ENCODE data around the gene CYGB.

DNA sequence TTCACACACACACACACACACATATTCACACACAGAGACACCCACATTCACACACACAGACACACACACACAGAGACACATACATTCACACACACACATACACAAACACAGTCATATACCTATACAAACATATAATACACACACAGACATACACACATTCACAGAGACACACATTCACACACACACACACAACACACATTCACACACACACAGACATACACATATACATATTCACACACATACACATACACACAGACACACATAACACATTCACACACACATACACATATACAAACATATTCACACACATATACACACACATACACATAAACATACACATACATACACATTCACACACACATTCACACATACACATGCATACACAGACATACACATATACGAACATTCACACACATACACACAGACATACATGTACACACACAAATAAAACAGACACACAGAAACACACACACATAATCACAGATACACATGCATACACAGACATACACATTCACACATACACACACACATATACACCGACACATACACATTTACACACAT, 10.2 kb upstream of the CYGB start:
- TF ChIP-seq, protein P1, sequence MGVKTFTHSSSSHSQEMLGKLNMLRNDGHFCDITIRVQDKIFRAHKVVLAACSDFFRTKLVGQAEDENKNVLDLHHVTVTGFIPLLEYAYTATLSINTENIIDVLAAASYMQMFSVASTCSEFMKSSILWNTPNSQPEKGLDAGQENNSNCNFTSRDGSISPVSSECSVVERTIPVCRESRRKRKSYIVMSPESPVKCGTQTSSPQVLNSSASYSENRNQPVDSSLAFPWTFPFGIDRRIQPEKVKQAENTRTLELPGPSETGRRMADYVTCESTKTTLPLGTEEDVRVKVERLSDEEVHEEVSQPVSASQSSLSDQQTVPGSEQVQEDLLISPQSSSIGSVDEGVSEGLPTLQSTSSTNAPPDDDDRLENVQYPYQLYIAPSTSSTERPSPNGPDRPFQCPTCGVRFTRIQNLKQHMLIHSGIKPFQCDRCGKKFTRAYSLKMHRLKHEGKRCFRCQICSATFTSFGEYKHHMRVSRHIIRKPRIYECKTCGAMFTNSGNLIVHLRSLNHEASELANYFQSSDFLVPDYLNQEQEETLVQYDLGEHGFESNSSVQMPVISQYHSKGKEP (tag by site-specific recombination; IDR thresholded peaks at IDR 0.05): no peak
- TF ChIP-seq, protein P2, sequence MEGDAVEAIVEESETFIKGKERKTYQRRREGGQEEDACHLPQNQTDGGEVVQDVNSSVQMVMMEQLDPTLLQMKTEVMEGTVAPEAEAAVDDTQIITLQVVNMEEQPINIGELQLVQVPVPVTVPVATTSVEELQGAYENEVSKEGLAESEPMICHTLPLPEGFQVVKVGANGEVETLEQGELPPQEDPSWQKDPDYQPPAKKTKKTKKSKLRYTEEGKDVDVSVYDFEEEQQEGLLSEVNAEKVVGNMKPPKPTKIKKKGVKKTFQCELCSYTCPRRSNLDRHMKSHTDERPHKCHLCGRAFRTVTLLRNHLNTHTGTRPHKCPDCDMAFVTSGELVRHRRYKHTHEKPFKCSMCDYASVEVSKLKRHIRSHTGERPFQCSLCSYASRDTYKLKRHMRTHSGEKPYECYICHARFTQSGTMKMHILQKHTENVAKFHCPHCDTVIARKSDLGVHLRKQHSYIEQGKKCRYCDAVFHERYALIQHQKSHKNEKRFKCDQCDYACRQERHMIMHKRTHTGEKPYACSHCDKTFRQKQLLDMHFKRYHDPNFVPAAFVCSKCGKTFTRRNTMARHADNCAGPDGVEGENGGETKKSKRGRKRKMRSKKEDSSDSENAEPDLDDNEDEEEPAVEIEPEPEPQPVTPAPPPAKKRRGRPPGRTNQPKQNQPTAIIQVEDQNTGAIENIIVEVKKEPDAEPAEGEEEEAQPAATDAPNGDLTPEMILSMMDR (tag by site-specific recombination; IDR thresholded peaks at IDR 0.05): peak; percentile 8; the same call in 1 of the 2 replicates
- no peak for TF ChIP-seq ZNF548 (tag by site-specific recombination; IDR thresholded peaks at IDR 0.05)
- 0 out of 2 replicates have a peak, but pooled peaks have one; percentile 51 for TF ChIP-seq ZNF776 (tag by site-specific recombination; IDR thresholded peaks at IDR 0.05; ENCODE audit: borderline replicate concordance)
- TF ChIP-seq, protein P3, sequence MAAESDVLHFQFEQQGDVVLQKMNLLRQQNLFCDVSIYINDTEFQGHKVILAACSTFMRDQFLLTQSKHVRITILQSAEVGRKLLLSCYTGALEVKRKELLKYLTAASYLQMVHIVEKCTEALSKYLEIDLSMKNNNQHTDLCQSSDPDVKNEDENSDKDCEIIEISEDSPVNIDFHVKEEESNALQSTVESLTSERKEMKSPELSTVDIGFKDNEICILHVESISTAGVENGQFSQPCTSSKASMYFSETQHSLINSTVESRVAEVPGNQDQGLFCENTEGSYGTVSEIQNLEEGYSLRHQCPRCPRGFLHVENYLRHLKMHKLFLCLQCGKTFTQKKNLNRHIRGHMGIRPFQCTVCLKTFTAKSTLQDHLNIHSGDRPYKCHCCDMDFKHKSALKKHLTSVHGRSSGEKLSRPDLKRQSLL (tag by site-specific recombination; IDR thresholded peaks at IDR 0.05): no peak
- TF ChIP-seq ZNF777 (tag by site-specific recombination; IDR thresholded peaks at IDR 0.05; ENCODE audit: borderline replicate concordance): no peak
- TF ChIP-seq, protein P4, sequence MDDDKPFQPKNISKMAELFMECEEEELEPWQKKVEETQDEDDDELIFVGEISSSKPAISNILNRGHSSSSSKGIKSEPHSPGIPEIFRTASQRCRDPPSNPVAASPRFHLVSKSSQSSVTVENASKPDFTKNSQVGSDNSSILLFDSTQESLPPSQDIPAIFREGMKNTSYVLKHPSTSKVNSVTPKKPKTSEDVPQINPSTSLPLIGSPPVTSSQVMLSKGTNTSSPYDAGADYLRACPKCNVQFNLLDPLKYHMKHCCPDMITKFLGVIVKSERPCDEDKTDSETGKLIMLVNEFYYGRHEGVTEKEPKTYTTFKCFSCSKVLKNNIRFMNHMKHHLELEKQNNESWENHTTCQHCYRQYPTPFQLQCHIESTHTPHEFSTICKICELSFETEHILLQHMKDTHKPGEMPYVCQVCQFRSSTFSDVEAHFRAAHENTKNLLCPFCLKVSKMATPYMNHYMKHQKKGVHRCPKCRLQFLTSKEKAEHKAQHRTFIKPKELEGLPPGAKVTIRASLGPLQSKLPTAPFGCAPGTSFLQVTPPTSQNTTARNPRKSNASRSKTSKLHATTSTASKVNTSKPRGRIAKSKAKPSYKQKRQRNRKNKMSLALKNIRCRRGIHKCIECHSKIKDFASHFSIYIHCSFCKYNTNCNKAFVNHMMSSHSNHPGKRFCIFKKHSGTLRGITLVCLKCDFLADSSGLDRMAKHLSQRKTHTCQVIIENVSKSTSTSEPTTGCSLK (tag by site-specific recombination; IDR thresholded peaks at IDR 0.05): no peak
